NB4 (cell line): Measurements from ENCODE around the gene TAF9.

ENCODE experiments used
- CTCF ChIP-seq: IDR thresholded peaks from one replicate; pipeline ENCODE4 v1.5.1; 2012; ENCODE audit warnings: low read depth, low read length
- MYC ChIP-seq: IDR thresholded peaks from 2 replicates; pipeline ENCODE4 v1.6.1; 2011; ENCODE audit warnings: low read depth, low read length
- POLR2A ChIP-seq: IDR thresholded peaks from 2 replicates; pipeline ENCODE4 v1.6.1; 2011; ENCODE audit warnings: mild to moderate bottlenecking; ENCODE audit not compliant: insufficient read length; ENCODE audit errors: extremely low read depth

GRCh38 chr5:69374911-69375446, 5.7 kb upstream of the TAF9 start:
- no peak for TF ChIP-seq CTCF
- no peak for TF ChIP-seq MYC
- TF ChIP-seq POLR2A = no peak
